ENCODE data around the gene EIF2B2. TPM values are rescaled to one million over a fixed set of nuclear protein-coding genes. Genes with fewer than 3 reads are reported as not detected.

EIF2B2 gene
- total RNA-seq, 1 donor from 2014 or later = 37.2 TPM

- no peak for ATAC-seq (ENCODE audit: low read depth)
- no peaks in the 10 kb centered on the region for H3K27me3 Mint-ChIP-seq
- intact Hi-C loops (cut with micrococcal nuclease) = no loop called here
- no peak overlapping the region for H3K27ac Mint-ChIP-seq
- no peaks in the 10 kb centered on the region for H3K4me1 Mint-ChIP-seq
- CTCF ChIA-PET = no interaction called here
- POLR2A ChIA-PET = no interaction called here
- H3K9me3 Mint-ChIP-seq = no peaks in the 10 kb centered on the region
- H3K36me3 Mint-ChIP-seq (ENCODE audit: low read depth) = no peaks in the 10 kb centered on the region
- no peak overlapping the region for H3K4me3 Mint-ChIP-seq
- no peak for TF ChIP-seq CTCF (IDR thresholded peaks at IDR 0.05)
- DNase-seq = no peak
Measured at GRCh38 chr14:74982661-74983060, 20.1 kb upstream of the EIF2B2 start.

- ATAC-seq (ENCODE audit: low read depth) = no peak
- no peaks in the 10 kb centered on the region for H3K4me1 Mint-ChIP-seq
- ChIA-PET POLR2A (no interaction called here), CTCF (no interaction called here)
- no peak overlapping the region for H3K4me3 Mint-ChIP-seq
- TF ChIP-seq CTCF (IDR thresholded peaks at IDR 0.05) = no peak
- no peaks in the 10 kb centered on the region for H3K9me3 Mint-ChIP-seq
- DNase-seq = no peak
- no peaks in the 10 kb centered on the region for H3K36me3 Mint-ChIP-seq (ENCODE audit: low read depth)
- H3K27ac Mint-ChIP-seq = no peak overlapping the region
- H3K27me3 Mint-ChIP-seq = no peaks in the 10 kb centered on the region
- intact Hi-C loops (cut with micrococcal nuclease) = no loop called here
Measured at GRCh38 chr14:74983343-74983742, 19.4 kb upstream of the EIF2B2 start.

GRCh38 chr14:74984236-74985027, 18.3 kb upstream of the EIF2B2 start:
- H3K9me3 Mint-ChIP-seq = no peaks in the 10 kb centered on the region
- no peak overlapping the region for H3K27ac Mint-ChIP-seq
- intact Hi-C loops (cut with micrococcal nuclease) = no loop called here
- H3K4me3 Mint-ChIP-seq = no peak overlapping the region
- ATAC-seq (ENCODE audit: low read depth) = no peak
- TF ChIP-seq CTCF (IDR thresholded peaks at IDR 0.05) = no peak
- CTCF ChIA-PET = interaction anchor here (0.8 kb wide), 1 partner anchor 37 kb away, joined by 3 read pairs; no protein-coding TSS in a partner anchor
- H3K36me3 Mint-ChIP-seq (ENCODE audit: low read depth) = no peaks in the 10 kb centered on the region
- no peaks in the 10 kb centered on the region for H3K4me1 Mint-ChIP-seq
- no peak for DNase-seq
- POLR2A ChIA-PET = no interaction called here
- H3K27me3 Mint-ChIP-seq = no peaks in the 10 kb centered on the region

- Mint-ChIP-seq H3K4me3 (no peak overlapping the region), H3K27ac (no peak overlapping the region), H3K36me3 (ENCODE audit: low read depth) (no peaks in the 10 kb centered on the region), H3K4me1 (no peaks in the 10 kb centered on the region), H3K9me3 (no peaks in the 10 kb centered on the region), H3K27me3 (no peaks in the 10 kb centered on the region)
- no peak for ATAC-seq (ENCODE audit: low read depth)
- no peak for TF ChIP-seq CTCF (IDR thresholded peaks at IDR 0.05)
- ChIA-PET POLR2A (no interaction called here), CTCF (no interaction called here)
- no peak for DNase-seq
- intact Hi-C loops (cut with micrococcal nuclease) = no loop called here
Measured at GRCh38 chr14:74985028-74985310, 17.8 kb upstream of the EIF2B2 start.

GRCh38 chr14:74985806-74986205, 16.9 kb upstream of the EIF2B2 start:
- Mint-ChIP-seq H3K36me3 (ENCODE audit: low read depth) (no peaks in the 10 kb centered on the region), H3K27ac (no peak overlapping the region), H3K27me3 (no peaks in the 10 kb centered on the region), H3K4me3 (no peak overlapping the region), H3K9me3 (no peaks in the 10 kb centered on the region), H3K4me1 (no peaks in the 10 kb centered on the region)
- intact Hi-C loops (cut with micrococcal nuclease) = no loop called here
- POLR2A ChIA-PET = no interaction called here
- TF ChIP-seq CTCF (IDR thresholded peaks at IDR 0.05) = no peak
- no peak for ATAC-seq (ENCODE audit: low read depth)
- CTCF ChIA-PET = no interaction called here
- no peak for DNase-seq
